Measurements from ENCODE around the gene KLF13. TPM values are rescaled to one million over a fixed set of nuclear protein-coding genes. Genes with fewer than 3 reads are reported as not detected.
A peak's percentile ranks its signal among the peaks of the same experiment; 100 is the strongest.

KLF13 gene
- total RNA-seq, 1 experiment from 2014 or later, result 14.1 TPM

DNA sequence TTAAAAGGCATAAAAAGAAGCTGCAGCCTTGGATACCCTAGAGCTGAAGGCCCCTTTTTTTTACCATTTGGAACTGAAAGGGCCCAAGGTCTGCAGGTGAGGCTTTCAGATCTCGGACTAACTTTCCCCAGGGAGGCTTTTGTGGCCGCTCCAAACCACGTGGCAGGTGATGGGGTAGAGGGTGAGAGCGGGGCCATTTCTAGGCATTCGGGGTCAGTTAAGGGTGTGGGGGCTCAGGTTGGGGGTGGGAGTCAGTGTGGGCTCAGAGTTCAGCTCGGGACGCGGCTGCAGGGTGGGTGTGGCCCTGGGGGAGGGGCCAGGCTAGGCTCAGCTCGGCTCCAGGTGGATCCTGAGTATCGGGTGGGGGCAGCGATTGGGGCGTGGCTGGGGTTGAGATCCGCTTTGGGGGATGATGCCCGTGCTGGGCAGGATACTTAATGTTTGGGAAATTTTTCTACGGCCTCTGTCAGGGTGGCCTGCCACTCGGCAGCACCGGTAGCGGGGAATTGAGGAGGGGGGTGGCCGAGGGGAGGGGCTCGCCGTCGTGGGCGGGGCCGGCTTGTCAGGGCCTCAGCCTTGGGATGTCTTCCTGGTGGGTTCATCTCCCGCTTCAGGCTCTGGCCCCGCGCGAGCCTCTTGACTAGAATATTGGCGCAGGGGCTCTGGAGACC is 2.5 kb downstream of the KLF13 start:
- BruUV-seq (replicated peaks), result no TSS peak
- intact Hi-C loops (cut with micrococcal nuclease; ENCODE audit: unreplicated experiment), result loop anchor here (10.0 kb wide), 1 partner anchor 114 kb away; no protein-coding TSS in a partner anchor
- CTCF ChIA-PET, result interaction anchor here (0.6 kb wide), 2 partner anchors 18 to 114 kb away, joined by 3 read pairs; no protein-coding TSS in a partner anchor
- no peaks in the 10 kb centered on the region for H3K9me3 Mint-ChIP-seq (ENCODE audit: low read depth, unreplicated experiment)
- H3K4me3 Mint-ChIP-seq (ENCODE audit: low read depth, unreplicated experiment), result peak overlapping the region; percentile 69
- no peaks in the 10 kb centered on the region for H3K4me1 Mint-ChIP-seq (ENCODE audit: low read depth, unreplicated experiment)
- peaks cover 24% of the 10 kb centered on the region for H3K36me3 Mint-ChIP-seq (ENCODE audit: insufficient read depth, unreplicated experiment)
- H3K27ac Mint-ChIP-seq (ENCODE audit: unreplicated experiment), result peak overlapping the region; percentile 67
- DNase-seq, result peak; percentile 4
- TF ChIP-seq, protein P1, sequence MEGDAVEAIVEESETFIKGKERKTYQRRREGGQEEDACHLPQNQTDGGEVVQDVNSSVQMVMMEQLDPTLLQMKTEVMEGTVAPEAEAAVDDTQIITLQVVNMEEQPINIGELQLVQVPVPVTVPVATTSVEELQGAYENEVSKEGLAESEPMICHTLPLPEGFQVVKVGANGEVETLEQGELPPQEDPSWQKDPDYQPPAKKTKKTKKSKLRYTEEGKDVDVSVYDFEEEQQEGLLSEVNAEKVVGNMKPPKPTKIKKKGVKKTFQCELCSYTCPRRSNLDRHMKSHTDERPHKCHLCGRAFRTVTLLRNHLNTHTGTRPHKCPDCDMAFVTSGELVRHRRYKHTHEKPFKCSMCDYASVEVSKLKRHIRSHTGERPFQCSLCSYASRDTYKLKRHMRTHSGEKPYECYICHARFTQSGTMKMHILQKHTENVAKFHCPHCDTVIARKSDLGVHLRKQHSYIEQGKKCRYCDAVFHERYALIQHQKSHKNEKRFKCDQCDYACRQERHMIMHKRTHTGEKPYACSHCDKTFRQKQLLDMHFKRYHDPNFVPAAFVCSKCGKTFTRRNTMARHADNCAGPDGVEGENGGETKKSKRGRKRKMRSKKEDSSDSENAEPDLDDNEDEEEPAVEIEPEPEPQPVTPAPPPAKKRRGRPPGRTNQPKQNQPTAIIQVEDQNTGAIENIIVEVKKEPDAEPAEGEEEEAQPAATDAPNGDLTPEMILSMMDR (IDR thresholded peaks at IDR 0.05; ENCODE audit: unreplicated experiment), result no peak
- H3K27me3 Mint-ChIP-seq (ENCODE audit: unreplicated experiment), result no peaks in the 10 kb centered on the region

DNA sequence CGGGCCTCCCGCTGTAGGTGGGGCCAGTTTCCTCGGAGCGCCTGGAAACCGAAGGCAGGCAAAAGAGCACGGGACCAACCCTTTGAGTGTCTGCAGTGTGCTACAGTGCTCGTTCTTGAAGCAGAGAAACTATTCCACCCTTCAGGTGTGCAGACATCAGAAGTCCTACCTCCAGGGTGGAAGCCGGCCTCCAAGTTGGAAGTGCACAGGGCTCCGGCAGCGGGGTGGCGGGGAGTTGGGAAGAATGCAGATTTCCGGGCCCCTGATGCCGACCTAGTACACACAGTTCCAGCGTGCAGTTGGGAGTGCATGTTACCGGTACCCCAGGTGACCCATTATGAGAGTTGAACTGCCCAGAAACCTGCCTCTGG is 3.0 kb downstream of the KLF13 start:
- intact Hi-C loops (cut with micrococcal nuclease; ENCODE audit: unreplicated experiment), result loop anchor here (10.0 kb wide), 1 partner anchor 115 kb away; no protein-coding TSS in a partner anchor
- DNase-seq, result no peak
- H3K4me3 Mint-ChIP-seq (ENCODE audit: low read depth, unreplicated experiment), result peak overlapping the region; percentile 69
- no peak overlapping the region for H3K27ac Mint-ChIP-seq (ENCODE audit: unreplicated experiment)
- no TSS peak for BruUV-seq (replicated peaks)
- H3K9me3 Mint-ChIP-seq (ENCODE audit: low read depth, unreplicated experiment), result no peaks in the 10 kb centered on the region
- H3K4me1 Mint-ChIP-seq (ENCODE audit: low read depth, unreplicated experiment), result no peaks in the 10 kb centered on the region
- TF ChIP-seq, protein P1 (IDR thresholded peaks at IDR 0.05; ENCODE audit: unreplicated experiment), result no peak
- peaks cover 24% of the 10 kb centered on the region for H3K36me3 Mint-ChIP-seq (ENCODE audit: insufficient read depth, unreplicated experiment)
- CTCF ChIA-PET, result no interaction called here
- H3K27me3 Mint-ChIP-seq (ENCODE audit: unreplicated experiment), result no peaks in the 10 kb centered on the region

DNA sequence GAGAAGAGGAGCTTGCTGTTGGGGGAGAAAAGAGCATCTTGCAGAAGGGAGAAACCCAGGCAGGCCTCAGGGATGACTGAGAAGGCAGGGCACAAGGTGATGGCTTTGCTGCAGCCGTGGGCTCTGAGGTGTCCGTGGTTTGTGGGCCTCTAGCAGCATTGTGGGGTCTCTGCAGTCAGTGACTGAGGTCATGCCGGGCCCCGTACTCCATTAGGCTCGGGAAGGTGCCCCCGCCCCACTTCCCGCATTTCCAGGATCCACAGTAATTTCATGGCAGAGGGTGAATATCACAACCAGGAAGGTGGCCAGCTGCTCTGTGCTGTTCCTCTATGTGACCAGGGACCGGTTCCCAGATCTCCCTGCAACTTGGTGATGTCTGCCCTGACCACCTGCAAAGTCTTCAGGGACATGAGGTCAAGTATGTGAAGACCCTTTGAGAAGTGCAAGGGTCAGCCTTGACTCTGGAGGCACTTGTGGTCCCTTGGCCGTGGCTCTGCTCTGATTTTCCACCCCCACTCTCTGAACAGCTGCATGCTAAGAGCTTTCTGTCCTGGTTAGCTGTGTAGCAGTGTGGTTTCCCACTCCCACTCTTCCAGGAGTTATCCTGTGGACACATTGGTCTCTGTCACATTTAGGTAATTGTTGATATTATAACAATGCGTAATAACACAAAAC is 3.6 kb downstream of the KLF13 start:
- peaks cover 19% of the 10 kb centered on the region for H3K36me3 Mint-ChIP-seq (ENCODE audit: insufficient read depth, unreplicated experiment)
- no peaks in the 10 kb centered on the region for H3K4me1 Mint-ChIP-seq (ENCODE audit: low read depth, unreplicated experiment)
- H3K27ac Mint-ChIP-seq (ENCODE audit: unreplicated experiment), result no peak overlapping the region
- intact Hi-C loops (cut with micrococcal nuclease; ENCODE audit: unreplicated experiment), result no loop called here
- DNase-seq, result no peak
- H3K4me3 Mint-ChIP-seq (ENCODE audit: low read depth, unreplicated experiment), result no peak overlapping the region
- CTCF ChIA-PET, result no interaction called here
- no peaks in the 10 kb centered on the region for H3K27me3 Mint-ChIP-seq (ENCODE audit: unreplicated experiment)
- TSS peak; percentile 6 for BruUV-seq (replicated peaks)
- TF ChIP-seq, protein P1 (IDR thresholded peaks at IDR 0.05; ENCODE audit: unreplicated experiment), result no peak
- no peaks in the 10 kb centered on the region for H3K9me3 Mint-ChIP-seq (ENCODE audit: low read depth, unreplicated experiment)

DNA sequence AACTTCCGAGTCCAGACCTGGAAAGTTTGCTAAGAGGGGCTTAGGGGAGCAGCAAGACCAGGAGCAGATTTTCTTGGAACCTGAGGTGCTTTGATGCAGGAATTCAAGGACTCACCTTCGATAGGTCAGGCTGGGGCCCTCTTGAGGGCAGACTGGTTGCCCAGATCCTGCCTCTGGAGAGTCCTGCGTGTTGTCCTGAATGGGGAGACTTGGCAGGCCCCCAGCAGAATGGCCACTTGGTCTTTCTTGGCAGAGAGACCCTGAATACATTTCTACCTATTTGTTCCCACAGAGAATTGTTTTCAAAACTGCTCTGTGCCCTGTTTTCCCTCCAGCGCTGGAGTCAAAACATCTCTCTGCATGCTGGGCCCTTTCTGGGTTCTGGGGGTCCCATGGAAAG is 4.2 kb downstream of the KLF13 start:
- no TSS peak for BruUV-seq (replicated peaks)
- CTCF ChIA-PET, result no interaction called here
- H3K27ac Mint-ChIP-seq (ENCODE audit: unreplicated experiment), result no peak overlapping the region
- no peak overlapping the region for H3K4me3 Mint-ChIP-seq (ENCODE audit: low read depth, unreplicated experiment)
- H3K27me3 Mint-ChIP-seq (ENCODE audit: unreplicated experiment), result no peaks in the 10 kb centered on the region
- no peaks in the 10 kb centered on the region for H3K4me1 Mint-ChIP-seq (ENCODE audit: low read depth, unreplicated experiment)
- peaks cover 19% of the 10 kb centered on the region for H3K36me3 Mint-ChIP-seq (ENCODE audit: insufficient read depth, unreplicated experiment)
- no peaks in the 10 kb centered on the region for H3K9me3 Mint-ChIP-seq (ENCODE audit: low read depth, unreplicated experiment)
- DNase-seq, result no peak
- intact Hi-C loops (cut with micrococcal nuclease; ENCODE audit: unreplicated experiment), result no loop called here
- TF ChIP-seq, protein P1 (IDR thresholded peaks at IDR 0.05; ENCODE audit: unreplicated experiment), result no peak
